Measurements from ENCODE around the gene MEG3. TPM values are rescaled to one million over a fixed set of nuclear protein-coding genes. Genes with fewer than 3 reads are reported as not detected.

The MEG3 gene
- total RNA-seq (2014; rRNA removed; shearing (Covaris generic)), result 241 and 419 TPM in 2 replicates

DNA sequence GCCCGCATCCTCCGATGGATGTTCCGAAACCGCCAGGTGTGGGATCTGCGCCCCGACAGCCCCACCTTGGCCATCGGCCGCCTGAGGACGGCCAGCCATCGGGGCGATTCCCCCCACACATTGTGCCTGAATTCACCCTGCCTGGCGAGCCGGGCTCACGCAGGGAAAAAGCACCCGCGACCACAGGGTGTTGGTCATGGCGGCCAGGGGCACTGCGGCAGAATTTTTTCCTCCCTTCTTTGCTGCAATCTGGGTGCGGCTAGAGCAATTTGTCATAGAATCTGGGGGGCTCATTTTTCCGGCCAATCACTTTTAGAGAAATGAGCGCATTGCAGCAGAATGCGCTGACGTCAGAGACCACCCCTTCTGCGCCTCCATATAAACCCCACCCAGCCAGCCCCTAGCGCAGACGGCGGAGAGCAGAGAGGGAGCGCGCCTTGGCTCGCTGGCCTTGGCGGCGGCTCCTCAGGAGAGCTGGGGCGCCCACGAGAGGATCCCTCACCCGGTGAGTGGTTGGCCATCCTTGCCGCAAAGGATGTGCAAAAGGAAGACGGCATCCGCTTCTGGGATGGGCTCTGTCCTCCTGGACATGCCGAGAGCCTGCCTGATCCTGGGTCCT is at the start of gene MEG3:
TSS of gene MEG3 (plus strand) at position 406 of the 619 bp plus-strand sequence.
- peaks cover 24% of the 10 kb centered on the region for H3K4me1 ChIP-seq
- H3K27ac ChIP-seq, result peak within 1 kb of the TSS; percentile 95
- peak; percentile 86 to 92 for DNase-seq
- H3K9me3 ChIP-seq (replicated peaks), result no peaks in the 10 kb centered on the region
- no peaks in the 10 kb centered on the region for H3K27me3 ChIP-seq
- H3K4me3 ChIP-seq, result peak within 1 kb of the TSS; percentile 81
- H3K36me3 ChIP-seq, result peaks cover 33% of the 10 kb centered on the region

DNA sequence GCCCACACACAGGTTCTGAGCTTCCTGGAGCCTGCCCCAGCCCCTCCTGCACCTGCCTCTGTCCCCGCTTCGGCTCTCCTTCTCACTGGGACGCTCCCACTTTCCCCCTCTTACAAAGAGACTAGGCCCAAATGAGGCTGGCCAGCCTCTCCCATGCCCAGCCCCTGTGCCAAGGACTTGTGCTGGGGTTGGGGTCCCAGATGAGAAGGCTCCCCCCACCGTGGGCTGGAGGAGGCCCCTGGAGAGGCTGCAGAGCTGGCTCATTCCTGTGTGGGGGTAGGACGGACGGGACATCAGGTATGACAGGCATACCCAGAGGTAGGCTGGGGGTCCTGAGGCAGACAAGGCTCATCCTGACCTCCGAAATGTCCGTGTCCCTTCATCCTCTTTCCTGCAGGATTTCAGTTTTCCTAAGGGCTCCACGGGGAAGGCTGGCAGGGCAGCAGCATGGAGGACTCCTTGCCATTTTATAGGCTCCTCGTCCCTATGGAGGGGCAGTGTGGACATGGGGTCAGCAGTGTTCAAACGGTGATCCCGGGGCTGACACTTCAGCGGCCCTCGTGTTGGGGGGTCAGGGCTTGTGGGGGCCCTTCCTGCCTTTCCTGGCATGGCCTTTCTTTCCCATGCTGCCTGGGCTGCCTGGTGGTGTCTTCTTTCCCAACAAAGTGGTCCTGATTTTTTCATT is 49.1 kb upstream of the MEG3 start:
- peaks cover 19% of the 10 kb centered on the region for H3K4me1 ChIP-seq
- H3K4me3 ChIP-seq, result no peak overlapping the region
- no peak for DNase-seq
- H3K36me3 ChIP-seq, result no peaks in the 10 kb centered on the region
- H3K27me3 ChIP-seq, result no peaks in the 10 kb centered on the region
- no peaks in the 10 kb centered on the region for H3K9me3 ChIP-seq (replicated peaks)
- no peak overlapping the region for H3K27ac ChIP-seq

GRCh38 chr14:100777366-100777817 is 48.5 kb upstream of the MEG3 start:
- no peak overlapping the region for H3K27ac ChIP-seq
- no peak for DNase-seq

DNA sequence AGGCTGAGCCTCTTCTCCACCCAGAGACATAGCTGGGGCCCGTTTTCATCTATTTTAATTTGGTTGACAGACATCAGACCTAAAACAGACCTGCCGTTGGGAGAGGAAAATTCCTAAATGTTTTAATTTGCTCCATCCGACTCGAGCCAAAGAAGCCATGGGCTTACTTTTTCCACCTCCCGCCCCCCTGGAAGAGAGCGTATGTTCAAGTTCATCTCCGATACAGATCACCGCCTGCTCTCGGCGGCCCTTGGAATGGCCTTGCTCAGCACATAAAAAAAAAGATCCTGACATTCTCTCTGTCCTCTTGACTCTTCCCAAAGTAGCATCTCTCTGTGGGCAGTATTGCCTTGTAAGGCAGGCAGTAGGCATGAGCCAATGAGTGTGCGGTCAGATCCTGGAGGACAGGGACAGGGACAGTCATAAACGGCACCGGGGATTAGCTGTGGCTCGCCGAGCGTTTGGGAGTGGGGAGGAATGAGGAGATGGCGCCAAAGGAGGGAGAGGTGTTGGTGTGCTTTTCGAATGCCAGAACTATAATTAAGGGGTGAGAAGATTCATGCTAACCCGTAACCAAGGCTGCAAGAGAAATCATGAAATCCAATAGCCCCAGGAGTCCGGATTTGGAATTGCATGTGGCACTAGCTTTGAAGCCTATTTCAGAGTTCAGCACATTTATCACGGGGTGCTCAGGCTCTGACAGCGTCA is 47.9 kb upstream of the MEG3 start:
- Histone ChIP-seq H3K4me1 (peaks cover 22% of the 10 kb centered on the region), H3K27me3 (no peaks in the 10 kb centered on the region), H3K9me3 (replicated peaks) (no peaks in the 10 kb centered on the region), H3K36me3 (no peaks in the 10 kb centered on the region), H3K27ac (no peak overlapping the region), H3K4me3 (peak overlapping the region; percentile 13; the same call in 1 of the 2 replicates)
- DNase-seq, result peak; percentile 33 to 66

More at GRCh38 chr14:100777366-100777817, 48.5 kb upstream of the MEG3 start:
- Histone ChIP-seq H3K4me1 (peaks cover 19% of the 10 kb centered on the region), H3K36me3 (no peaks in the 10 kb centered on the region), H3K4me3 (peak overlapping the region; percentile 13; the same call in 1 of the 2 replicates), H3K27me3 (no peaks in the 10 kb centered on the region), H3K9me3 (replicated peaks) (no peaks in the 10 kb centered on the region)

DNA sequence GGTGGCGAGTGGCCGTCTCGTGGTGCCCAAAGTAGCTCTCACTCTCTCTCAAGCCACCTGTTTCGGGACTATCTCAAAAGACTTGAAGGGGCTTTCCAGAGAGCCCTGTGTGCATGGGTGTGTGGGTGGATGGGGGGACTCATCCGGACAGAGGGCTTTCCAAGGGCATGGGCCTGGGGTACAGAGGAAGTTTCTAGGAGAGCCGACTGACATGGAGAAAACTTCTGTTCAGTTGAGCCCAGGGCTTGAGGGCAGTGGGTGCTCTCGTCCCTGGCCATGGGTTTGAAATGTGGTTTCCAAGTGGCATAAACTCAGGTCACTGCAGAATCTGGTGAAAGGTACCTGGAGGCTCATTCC is 47.4 kb upstream of the MEG3 start:
- Histone ChIP-seq H3K27ac (no peak overlapping the region), H3K9me3 (replicated peaks) (no peaks in the 10 kb centered on the region), H3K36me3 (no peaks in the 10 kb centered on the region), H3K4me1 (peaks cover 27% of the 10 kb centered on the region), H3K4me3 (no peak overlapping the region), H3K27me3 (no peaks in the 10 kb centered on the region)
- no peak for DNase-seq

GRCh38 chr14:100778951-100779690 is 46.8 kb upstream of the MEG3 start:
- H3K36me3 ChIP-seq, result no peaks in the 10 kb centered on the region
- no peak overlapping the region for H3K4me3 ChIP-seq
- H3K4me1 ChIP-seq, result peaks cover 33% of the 10 kb centered on the region
- no peak for DNase-seq
- H3K27ac ChIP-seq, result no peak overlapping the region
- no peaks in the 10 kb centered on the region for H3K27me3 ChIP-seq
- no peaks in the 10 kb centered on the region for H3K9me3 ChIP-seq (replicated peaks)

DNA sequence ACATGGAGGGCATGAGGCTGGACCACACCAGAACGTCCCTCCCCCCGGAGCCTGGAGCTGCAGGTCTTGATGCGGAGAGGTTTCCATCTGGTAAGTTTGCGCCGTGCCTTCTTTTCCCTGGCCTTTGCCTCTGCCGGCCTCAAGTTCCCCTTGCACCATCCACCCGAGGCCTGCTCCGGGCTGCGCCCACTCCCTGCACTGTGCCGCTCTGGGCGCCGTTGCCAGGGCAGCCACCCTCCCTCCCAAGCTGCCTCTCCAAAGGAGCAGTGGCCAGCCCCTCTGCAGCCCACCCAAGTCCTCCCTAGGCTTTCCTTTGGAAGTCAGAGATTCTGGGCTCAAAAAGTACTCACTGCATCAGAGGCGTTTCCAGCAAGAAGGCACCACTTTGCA is 46.2 kb upstream of the MEG3 start:
- Histone ChIP-seq H3K27ac (no peak overlapping the region), H3K27me3 (no peaks in the 10 kb centered on the region)

DNA sequence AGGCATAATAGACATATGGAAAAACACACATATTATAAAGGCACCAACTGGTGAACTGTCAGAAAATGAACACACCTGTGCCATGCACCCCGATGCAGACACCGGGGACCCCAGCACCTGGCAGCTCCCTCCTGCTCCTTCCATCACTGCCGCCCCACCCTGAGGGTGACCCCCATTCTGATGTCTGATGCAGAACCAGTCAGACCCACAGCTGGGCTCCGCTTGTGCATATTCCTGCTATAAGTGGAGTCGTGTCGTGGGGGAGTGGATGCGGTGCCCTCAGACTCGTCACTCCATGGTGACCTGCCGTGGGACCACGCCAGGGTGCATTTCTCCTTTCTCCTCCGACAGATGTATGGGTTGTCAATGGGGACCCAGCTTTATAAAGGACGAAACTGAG is 45.7 kb upstream of the MEG3 start:
- Histone ChIP-seq H3K27me3 (no peaks in the 10 kb centered on the region), H3K4me1 (peaks cover 37% of the 10 kb centered on the region), H3K27ac (no peak overlapping the region), H3K9me3 (replicated peaks) (no peaks in the 10 kb centered on the region), H3K36me3 (no peaks in the 10 kb centered on the region), H3K4me3 (no peak overlapping the region)
- DNase-seq, result no peak

More for the DNA sequence above, 46.2 kb upstream of the MEG3 start:
- no peaks in the 10 kb centered on the region for H3K9me3 ChIP-seq (replicated peaks)
- H3K4me3 ChIP-seq, result no peak overlapping the region
- peaks cover 37% of the 10 kb centered on the region for H3K4me1 ChIP-seq
- no peaks in the 10 kb centered on the region for H3K36me3 ChIP-seq
- no peak for DNase-seq

DNA sequence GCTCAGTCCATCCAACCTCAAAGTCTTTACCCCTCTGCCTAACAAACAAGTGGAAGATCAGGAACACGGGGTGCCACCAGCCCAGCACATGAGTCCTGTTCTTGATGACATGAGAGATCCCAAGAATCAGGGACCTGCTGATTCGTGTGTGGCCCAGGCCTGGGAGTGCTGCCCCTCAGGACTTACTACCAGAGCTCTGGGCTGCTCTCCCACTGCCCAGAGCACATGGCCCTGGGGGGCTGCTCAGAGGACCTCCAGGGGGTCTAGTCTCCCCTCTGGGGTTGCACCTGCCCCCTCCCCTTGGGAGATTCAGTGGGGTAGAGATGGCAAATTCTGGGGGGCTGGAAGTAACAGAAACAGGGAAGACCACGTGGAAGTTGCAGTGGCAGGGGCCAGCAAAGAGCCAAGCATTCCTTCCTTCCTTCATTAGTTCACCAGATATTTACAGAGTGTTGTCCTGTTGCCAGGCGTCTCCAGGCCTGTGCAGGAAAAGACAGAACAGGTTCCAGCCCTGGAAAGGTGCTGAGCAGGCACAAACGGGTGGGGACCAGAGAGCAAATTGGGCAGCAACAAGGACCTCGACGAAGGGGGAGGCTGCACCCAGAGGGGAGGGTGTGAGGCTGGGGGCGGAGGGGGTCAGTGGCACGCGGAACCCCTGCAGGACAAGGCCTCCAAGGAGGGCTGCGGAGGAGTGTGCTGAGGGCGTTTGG is 45.1 kb upstream of the MEG3 start:
- H3K9me3 ChIP-seq (replicated peaks), result no peaks in the 10 kb centered on the region
- no peaks in the 10 kb centered on the region for H3K27me3 ChIP-seq
- no peak overlapping the region for H3K4me3 ChIP-seq
- peaks cover 40% of the 10 kb centered on the region for H3K4me1 ChIP-seq
- DNase-seq, result no peak
- H3K27ac ChIP-seq, result no peak overlapping the region
- H3K36me3 ChIP-seq, result no peaks in the 10 kb centered on the region

- DNase-seq, result no peak
- peaks cover 51% of the 10 kb centered on the region for H3K4me1 ChIP-seq
- no peak overlapping the region for H3K4me3 ChIP-seq
- no peaks in the 10 kb centered on the region for H3K36me3 ChIP-seq
- no peaks in the 10 kb centered on the region for H3K9me3 ChIP-seq (replicated peaks)
- H3K27me3 ChIP-seq, result no peaks in the 10 kb centered on the region
- H3K27ac ChIP-seq, result no peak overlapping the region
Measured at GRCh38 chr14:100781952-100782351, 44.0 kb upstream of the MEG3 start.

DNA sequence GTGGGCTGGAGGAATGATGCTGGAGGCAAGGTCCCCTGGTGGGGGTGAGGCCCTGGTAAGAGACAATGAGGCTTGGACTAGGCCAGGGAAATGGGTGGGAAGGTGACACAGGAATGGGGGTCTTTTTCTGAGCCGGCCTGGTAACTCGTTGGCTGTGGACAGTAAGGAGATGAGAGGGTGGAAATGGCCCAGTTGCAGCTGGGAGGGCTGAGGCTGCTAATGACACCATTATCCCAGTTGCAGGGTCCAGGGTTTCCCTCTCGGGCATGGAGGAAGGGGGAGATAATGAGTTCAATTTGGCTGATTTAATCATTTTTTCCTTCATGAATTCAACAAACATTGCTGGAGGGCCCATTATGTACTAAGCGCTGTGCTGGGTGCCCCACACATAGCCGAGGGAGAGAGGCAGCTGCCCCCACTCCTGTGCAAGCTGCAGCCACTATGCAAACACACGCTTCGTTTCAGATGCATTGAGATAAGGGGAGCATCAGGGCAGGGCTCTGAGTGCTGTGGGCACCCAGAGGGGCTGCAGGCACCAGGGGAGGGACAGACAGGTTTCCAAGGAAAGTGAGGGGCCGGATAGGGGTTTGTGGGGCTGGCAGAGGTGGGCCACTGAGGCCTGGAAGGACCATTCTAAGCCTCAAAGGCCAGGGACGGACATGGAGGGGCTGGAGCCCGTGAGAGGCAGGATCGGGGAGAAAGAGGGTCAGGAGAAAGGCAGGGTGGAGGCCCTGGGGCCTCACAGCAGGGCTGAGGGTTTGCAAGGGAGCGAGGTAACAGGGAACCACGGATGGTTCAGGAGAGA is 43.2 kb upstream of the MEG3 start:
- Histone ChIP-seq H3K4me3 (no peak overlapping the region), H3K36me3 (no peaks in the 10 kb centered on the region), H3K27ac (no peak overlapping the region), H3K4me1 (peaks cover 45% of the 10 kb centered on the region), H3K9me3 (replicated peaks) (no peaks in the 10 kb centered on the region), H3K27me3 (no peaks in the 10 kb centered on the region)
- DNase-seq, result no peak

GRCh38 chr14:100783630-100784370 is 42.1 kb upstream of the MEG3 start:
- peaks cover 44% of the 10 kb centered on the region for H3K4me1 ChIP-seq
- no peak overlapping the region for H3K4me3 ChIP-seq
- peak overlapping the region; percentile 36; the same call in 1 of the 2 replicates for H3K27ac ChIP-seq
- DNase-seq, result peak; percentile 51 to 67
- no peaks in the 10 kb centered on the region for H3K9me3 ChIP-seq (replicated peaks)
- no peaks in the 10 kb centered on the region for H3K36me3 ChIP-seq
- H3K27me3 ChIP-seq, result no peaks in the 10 kb centered on the region

All from SJCRH30 (cell line).